GM12891 (cell line): ENCODE results near the gene FAT2.

Experiments used
- DNase-seq: peaks from one replicate; pipeline ENCODE4 v3.0.0; 2011; ENCODE audit warnings: low spot score; ENCODE audit not compliant: insufficient read length
- FAIRE-seq: peaks from 2 replicates; lab custom pipeline; 2011; peaks lifted over from hg19 to GRCh38; lab: Jason Lieb, UNC
- PAX5 ChIP-seq: IDR thresholded peaks from 2 replicates; pipeline ENCODE4 v1.6.1; 2011; ENCODE audit warnings: low read length, moderate library complexity, mild to moderate bottlenecking; ENCODE audit not compliant: insufficient read depth, severe bottlenecking
- POLR2A ChIP-seq: IDR thresholded peaks from 2 replicates; pipeline ENCODE4 v1.6.1; 2011; ENCODE audit warnings: low read depth, low read length, control low read depth
- POLR2AphosphoS5 ChIP-seq: IDR thresholded peaks from 2 replicates; pipeline ENCODE4 v1.6.1; 2011; ENCODE audit warnings: low read depth, low read length, control low read depth
- POU2F2 ChIP-seq: IDR thresholded peaks from 2 replicates; pipeline ENCODE4 v1.6.1; 2011; ENCODE audit warnings: low read depth, mild to moderate bottlenecking, control low read depth, low read length, moderate library complexity
- SPI1 ChIP-seq: IDR thresholded peaks from 2 replicates; pipeline ENCODE4 v1.6.1; 2011; ENCODE audit warnings: low read depth, low read length, control low read depth
- TAF1 ChIP-seq: IDR thresholded peaks from 2 replicates; pipeline ENCODE4 v1.6.1; 2011; ENCODE audit warnings: low read depth, low read length, control low read depth

FAT2 gene

GRCh38 chr5:151625285-151625684 lies 34.2 kb upstream of the FAT2 start:
- TF ChIP-seq SPI1 (no peak), POLR2A (no peak), POLR2AphosphoS5 (no peak), TAF1 (no peak), PAX5 (no peak), POU2F2 (no peak)
- FAIRE-seq, result no peak
- DNase-seq, result no peak

- no peak for FAIRE-seq
- TF ChIP-seq PAX5, result no peak
- no peak for TF ChIP-seq POLR2AphosphoS5
- TF ChIP-seq TAF1, result no peak
- TF ChIP-seq POLR2A, result no peak
- no peak for TF ChIP-seq SPI1
- no peak for TF ChIP-seq POU2F2
- DNase-seq, result no peak
Observed at GRCh38 chr5:151624476-151624875, 33.3 kb upstream of the FAT2 start.

- DNase-seq, result no peak
- no peak for TF ChIP-seq PAX5
- no peak for TF ChIP-seq TAF1
- TF ChIP-seq SPI1, result no peak
- TF ChIP-seq POLR2AphosphoS5, result no peak
- no peak for TF ChIP-seq POLR2A
- TF ChIP-seq POU2F2, result no peak
- peak; percentile 26 for FAIRE-seq
Observed at GRCh38 chr5:151622367-151623088, 31.4 kb upstream of the FAT2 start.

- no peak for DNase-seq
- TF ChIP-seq SPI1 (no peak), POLR2A (no peak), PAX5 (no peak), POLR2AphosphoS5 (no peak), TAF1 (no peak), POU2F2 (no peak)
- FAIRE-seq, result no peak
Observed at GRCh38 chr5:151620461-151620840, 29.3 kb upstream of the FAT2 start.

- no peak for TF ChIP-seq TAF1
- no peak for TF ChIP-seq POLR2AphosphoS5
- no peak for TF ChIP-seq SPI1
- no peak for TF ChIP-seq POU2F2
- TF ChIP-seq PAX5, result no peak
- TF ChIP-seq POLR2A, result no peak
- FAIRE-seq (no peak), DNase-seq (no peak)
Observed at GRCh38 chr5:151619812-151620460, 28.8 kb upstream of the FAT2 start.

GRCh38 chr5:151618907-151619306 lies 27.8 kb upstream of the FAT2 start:
- TF ChIP-seq POU2F2 (no peak), SPI1 (no peak), POLR2A (no peak), POLR2AphosphoS5 (no peak), PAX5 (no peak), TAF1 (no peak)
- DNase-seq (no peak), FAIRE-seq (no peak)

GRCh38 chr5:151617841-151618710 lies 26.9 kb upstream of the FAT2 start:
- no peak for DNase-seq
- FAIRE-seq, result no peak
- TF ChIP-seq POU2F2, result no peak

- FAIRE-seq (no peak), DNase-seq (no peak)
- TF ChIP-seq POU2F2, result no peak
- no peak for TF ChIP-seq POLR2A
- TF ChIP-seq PAX5, result no peak
- no peak for TF ChIP-seq POLR2AphosphoS5
- no peak for TF ChIP-seq SPI1
- no peak for TF ChIP-seq TAF1
Observed at GRCh38 chr5:151617383-151617840, 26.3 kb upstream of the FAT2 start.

GRCh38 chr5:151615431-151615830 lies 24.3 kb upstream of the FAT2 start:
- FAIRE-seq (peak; percentile 41), DNase-seq (no peak)
- no peak for TF ChIP-seq TAF1
- no peak for TF ChIP-seq POLR2A
- no peak for TF ChIP-seq SPI1
- TF ChIP-seq PAX5, result no peak
- TF ChIP-seq POLR2AphosphoS5, result no peak
- TF ChIP-seq POU2F2, result no peak

GRCh38 chr5:151614565-151614964 lies 23.4 kb upstream of the FAT2 start:
- no peak for DNase-seq
- TF ChIP-seq TAF1, result no peak
- no peak for TF ChIP-seq SPI1
- no peak for TF ChIP-seq PAX5
- TF ChIP-seq POLR2A, result no peak
- TF ChIP-seq POLR2AphosphoS5, result no peak
- TF ChIP-seq POU2F2, result no peak
- FAIRE-seq, result no peak
